Esophagus (tissue), 2 donors: ENCODE data around the gene TMCC1. TPM values are rescaled to one million over a fixed set of nuclear protein-coding genes. Genes with fewer than 3 reads are reported as not detected.
"Not testable (repeated sequence)": the region's sequence is repeated elsewhere in the genome, so short reads cannot be mapped to it uniquely, and the experiment has no call there.

Source experiments
- H3K27ac ChIP-seq, 2 donors: one replicate each; pipeline ENCODE4 v1.5.1; 2013; ENCODE audit warnings: low read depth in 2 of 2, mild to moderate bottlenecking in 2 of 2, inconsistent platforms in 1 of 2, low read length in 1 of 2, moderate library complexity in 1 of 2
- H3K27me3 ChIP-seq, 2 donors: one replicate each; pipeline ENCODE4 v1.6.1; 2013; ENCODE audit warnings: low read length in 2 of 2, control low read depth in 1 of 2, mild to moderate bottlenecking in 1 of 2; ENCODE audit not compliant: insufficient read depth in 2 of 2, control insufficient read depth in 1 of 2
- H3K36me3 ChIP-seq, 2 donors: one replicate each; pipeline ENCODE4 v1.6.1; 2013; ENCODE audit warnings: low read length in 1 of 2; ENCODE audit not compliant: control insufficient read depth in 2 of 2, insufficient read depth in 2 of 2
- H3K4me1 ChIP-seq, 2 donors: one replicate each; pipeline ENCODE4 v1.6.1; 2013; ENCODE audit warnings: low read length in 1 of 2; ENCODE audit not compliant: control insufficient read depth in 2 of 2, insufficient read depth in 2 of 2
- H3K4me3 ChIP-seq, 2 donors: one replicate each; pipeline ENCODE4 v1.5.1; 2013; ENCODE audit warnings: low read length in 2 of 2, mild to moderate bottlenecking in 2 of 2, low read depth in 1 of 2, moderate library complexity in 1 of 2
- H3K9me3 ChIP-seq, 2 donors: one replicate each; pipeline ENCODE4 v1.6.1; 2013; ENCODE audit warnings: mild to moderate bottlenecking in 2 of 2, low read depth in 1 of 2, low read length in 1 of 2, moderate library complexity in 1 of 2; ENCODE audit not compliant: control insufficient read depth in 2 of 2, insufficient read depth in 1 of 2
- WGBS, 2 donors: extraction: QIAGEN DNeasy Blood & Tissue Kit; methylation state at CpG; one replicate each; pipeline ENCODE4 v1.1.7; 2013; 5-methylcytosine and 5-hydroxymethylcytosine counted together
- polyA plus RNA-seq, 2 donors: library from polyadenylated mRNA; stranded (reverse); fragments of 200-250 nt; gene quantifications; one replicate each; pipeline ENCODE4 v1.2.3, GENCODE V29; 2013
- donor health status: healthy with polysubstance abuse.
- donor health status: Bipolar disorder and iron deficiency.

Gene TMCC1
- polyA plus RNA-seq, 2 donors = 8.4 to 9.5 TPM

- 91 to 94% methylated on average over 4 of the region's 4 CpGs for WGBS, 2 donors
- H3K9me3 ChIP-seq, H3K4me3 ChIP-seq, H3K27ac ChIP-seq, H3K36me3 ChIP-seq, H3K4me1 ChIP-seq, H3K27me3 ChIP-seq: not testable (repeated sequence)
These were observed 7.8 kb upstream of the TMCC1 start for GRCh38 chr3:129901272-129901671.

GRCh38 chr3:129897026-129897425, 3.5 kb upstream of the TMCC1 start:
- Histone ChIP-seq H3K27me3 (no peaks in the 10 kb centered on the region), H3K9me3 (no peaks in the 10 kb centered on the region), H3K4me3 (no peak overlapping the region)

GRCh38 chr3:129892857-129893580, 492 bp downstream of the TMCC1 start:
- Histone ChIP-seq H3K9me3 (no peaks in the 10 kb centered on the region), H3K27me3 (no peaks in the 10 kb centered on the region), H3K27ac (peak overlapping the region; percentile 83 to 95), H3K4me3 (peak overlapping the region; percentile 94), H3K36me3 (no peaks in the 10 kb centered on the region), H3K4me1 (no peaks in the 10 kb centered on the region)
- WGBS, 2 donors = 0 to 1% methylated on average over 23 to 62 of the region's 62 CpGs

More at GRCh38 chr3:129897026-129897425, 3.5 kb upstream of the TMCC1 start:
- no peaks in the 10 kb centered on the region for H3K36me3 ChIP-seq
- WGBS, 2 donors = 72 to 79% methylated on average over 3 of the region's 3 CpGs
- H3K4me1 ChIP-seq = no peaks in the 10 kb centered on the region
- H3K27ac ChIP-seq = no peak overlapping the region

GRCh38 chr3:129892486-129892856, 1.0 kb downstream of the TMCC1 start:
- 8 to 9% methylated on average over 13 of the region's 13 CpGs for WGBS, 2 donors
- Histone ChIP-seq H3K9me3 (no peaks in the 10 kb centered on the region), H3K4me1 (no peaks in the 10 kb centered on the region), H3K36me3 (no peaks in the 10 kb centered on the region), H3K27me3 (no peaks in the 10 kb centered on the region), H3K4me3 (peak overlapping the region; percentile 94), H3K27ac (peak overlapping the region; percentile 83 to 95)

GRCh38 chr3:129890891-129891290, 2.6 kb downstream of the TMCC1 start:
- Histone ChIP-seq H3K36me3 (no peaks in the 10 kb centered on the region), H3K4me3 (no peak overlapping the region), H3K9me3 (no peaks in the 10 kb centered on the region), H3K4me1 (no peaks in the 10 kb centered on the region), H3K27ac (no peak overlapping the region), H3K27me3 (no peaks in the 10 kb centered on the region)
- 83 to 85% methylated on average over 2 of the region's 2 CpGs for WGBS, 2 donors

GRCh38 chr3:129890125-129890524, 3.4 kb downstream of the TMCC1 start:
- Histone ChIP-seq H3K27me3 (no peaks in the 10 kb centered on the region), H3K9me3 (no peaks in the 10 kb centered on the region), H3K36me3 (no peaks in the 10 kb centered on the region), H3K4me3 (no peak overlapping the region), H3K4me1 (no peaks in the 10 kb centered on the region), H3K27ac (peak overlapping the region in 1 of 2 donors; percentile 15)
- 61 to 77% methylated on average over 2 of the region's 2 CpGs for WGBS, 2 donors

- H3K36me3 ChIP-seq = no peaks in the 10 kb centered on the region
- no peaks in the 10 kb centered on the region for H3K4me1 ChIP-seq
- WGBS, 2 donors = 62 to 63% methylated on average over 5 of the region's 5 CpGs
- no peaks in the 10 kb centered on the region for H3K9me3 ChIP-seq
- H3K4me3 ChIP-seq = no peak overlapping the region
- H3K27me3 ChIP-seq = no peaks in the 10 kb centered on the region
- H3K27ac ChIP-seq = no peak overlapping the region
These were observed 4.7 kb downstream of the TMCC1 start for GRCh38 chr3:129888771-129889170.

- Histone ChIP-seq H3K9me3 (no peaks in the 10 kb centered on the region), H3K4me1 (no peaks in the 10 kb centered on the region), H3K36me3 (no peaks in the 10 kb centered on the region), H3K27ac (no peak overlapping the region), H3K27me3 (no peaks in the 10 kb centered on the region), H3K4me3 (no peak overlapping the region)
- WGBS, 2 donors = 69 to 73% methylated on average over 2 of the region's 2 CpGs
These were observed 12.2 kb downstream of the TMCC1 start for GRCh38 chr3:129881261-129881660.

- no peak overlapping the region for H3K27ac ChIP-seq
- 29 to 39% methylated on average over 1 of the region's 1 CpG for WGBS, 2 donors
These were observed 15.2 kb downstream of the TMCC1 start for GRCh38 chr3:129878355-129878754.

GRCh38 chr3:129874479-129874878, 19.0 kb downstream of the TMCC1 start:
- H3K27ac ChIP-seq, H3K9me3 ChIP-seq, H3K36me3 ChIP-seq, H3K4me1 ChIP-seq, H3K27me3 ChIP-seq, H3K4me3 ChIP-seq: not testable (repeated sequence)
- WGBS, 2 donors = 95 to 100% methylated on average over 2 of the region's 2 CpGs

More at GRCh38 chr3:129878355-129878754, 15.2 kb downstream of the TMCC1 start:
- Histone ChIP-seq H3K4me1 (no peaks in the 10 kb centered on the region), H3K4me3 (no peak overlapping the region), H3K36me3 (peaks cover 0 to 1% of the 10 kb centered on the region in 2 donors), H3K27me3 (no peaks in the 10 kb centered on the region), H3K9me3 (no peaks in the 10 kb centered on the region)
